Esophagus muscularis mucosa (tissue), 3 donors: ENCODE measurements around the gene FNIP2.

ENCODE experiments used
- EP300 ChIP-seq: sonication (generic); formaldehyde crosslinking; IDR thresholded peaks from one replicate; pipeline ENCODE4 v1.6.1; 2017; ENCODE audit warnings: antibody characterized with exemption
- TF ChIP-seq, protein P1 (sequence below), 3 experiments: fragments of 200-600 bp in 2 of 3; fragments of 450-650 bp in 1 of 3; sonication (generic) in 2 of 3; IDR thresholded peaks; one replicate each; pipeline ENCODE4 v1.5.1; 2017 to 2019; ENCODE audit warnings: antibody characterized with exemption in 3 of 3, mild to moderate bottlenecking in 2 of 3, moderate library complexity in 1 of 3

GRCh38 chr4:158777423-158778155 is 8.8 kb downstream of the FNIP2 start:
- TF ChIP-seq, protein P1, sequence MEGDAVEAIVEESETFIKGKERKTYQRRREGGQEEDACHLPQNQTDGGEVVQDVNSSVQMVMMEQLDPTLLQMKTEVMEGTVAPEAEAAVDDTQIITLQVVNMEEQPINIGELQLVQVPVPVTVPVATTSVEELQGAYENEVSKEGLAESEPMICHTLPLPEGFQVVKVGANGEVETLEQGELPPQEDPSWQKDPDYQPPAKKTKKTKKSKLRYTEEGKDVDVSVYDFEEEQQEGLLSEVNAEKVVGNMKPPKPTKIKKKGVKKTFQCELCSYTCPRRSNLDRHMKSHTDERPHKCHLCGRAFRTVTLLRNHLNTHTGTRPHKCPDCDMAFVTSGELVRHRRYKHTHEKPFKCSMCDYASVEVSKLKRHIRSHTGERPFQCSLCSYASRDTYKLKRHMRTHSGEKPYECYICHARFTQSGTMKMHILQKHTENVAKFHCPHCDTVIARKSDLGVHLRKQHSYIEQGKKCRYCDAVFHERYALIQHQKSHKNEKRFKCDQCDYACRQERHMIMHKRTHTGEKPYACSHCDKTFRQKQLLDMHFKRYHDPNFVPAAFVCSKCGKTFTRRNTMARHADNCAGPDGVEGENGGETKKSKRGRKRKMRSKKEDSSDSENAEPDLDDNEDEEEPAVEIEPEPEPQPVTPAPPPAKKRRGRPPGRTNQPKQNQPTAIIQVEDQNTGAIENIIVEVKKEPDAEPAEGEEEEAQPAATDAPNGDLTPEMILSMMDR (IDR thresholded peaks at IDR 0.05): no peak
- no peak for TF ChIP-seq EP300
